Loucy (cell line): ENCODE results near the gene RAD51B.
"Not testable (repeated sequence)": the region's sequence is repeated elsewhere in the genome, so short reads cannot be mapped to it uniquely, and the experiment has no call there.

ENCODE experiments used
- H2AFZ ChIP-seq: fragments of 200-600 bp; sonication (generic); 2 replicates; pipeline ENCODE4 v1.6.0; 2016; ENCODE audit warnings: antibody characterized with exemption, mild to moderate bottlenecking, low read length, moderate library complexity
- H3F3A ChIP-seq: fragments of 200-600 bp; 2 replicates; pipeline ENCODE4 v1.6.0; 2016; ENCODE audit warnings: antibody characterized with exemption, low read depth, mild to moderate bottlenecking
- H3K27me3 ChIP-seq: fragments of 200-600 bp; sonication (generic); 2 replicates; pipeline ENCODE4 v1.6.1; 2014; ENCODE audit warnings: low read length, mild to moderate bottlenecking; ENCODE audit not compliant: insufficient read depth, poor library complexity, severe bottlenecking
- H3K36me3 ChIP-seq: fragments of 200-600 bp; sonication (generic); 2 replicates; pipeline ENCODE4 v1.6.1; 2016; ENCODE audit warnings: low read length; ENCODE audit not compliant: insufficient read depth
- H3K4me1 ChIP-seq: fragments of 200-600 bp; sonication (generic); 2 replicates; pipeline ENCODE4 v1.5.1; 2014; ENCODE audit warnings: low read length, mild to moderate bottlenecking; ENCODE audit not compliant: insufficient read depth, poor library complexity, severe bottlenecking
- H3K4me2 ChIP-seq: fragments of 200-600 bp; sonication (generic); 2 replicates; pipeline ENCODE4 v1.6.0; 2014; ENCODE audit warnings: antibody characterized with exemption, low read length, low read depth, mild to moderate bottlenecking; ENCODE audit not compliant: poor library complexity, severe bottlenecking
- H3K4me3 ChIP-seq: fragments of 200-600 bp; sonication (generic); 2 replicates; pipeline ENCODE4 v1.5.1; 2014; ENCODE audit warnings: low read length, mild to moderate bottlenecking, mixed read lengths; ENCODE audit not compliant: poor library complexity, severe bottlenecking
- H3K79me2 ChIP-seq: fragments of 200-600 bp; sonication (generic); 2 replicates; pipeline ENCODE4 v1.6.1; 2014; ENCODE audit warnings: low read length; ENCODE audit not compliant: insufficient read depth
- H3K9ac ChIP-seq: fragments of 200-600 bp; sonication (generic); 2 replicates; pipeline ENCODE4 v1.6.0; 2014; ENCODE audit warnings: mild to moderate bottlenecking, low read depth, low read length, moderate library complexity; ENCODE audit not compliant: poor library complexity, severe bottlenecking
- H3K9me2 ChIP-seq: fragments of 200-600 bp; sonication (generic); replicated peaks from 2 replicates; pipeline ENCODE4 v1.6.1; 2016; ENCODE audit warnings: low read depth, low read length, mixed read lengths
- H3K9me3 ChIP-seq: fragments of 200-600 bp; sonication (generic); 2 replicates; pipeline ENCODE4 v1.6.1; 2014; ENCODE audit warnings: mild to moderate bottlenecking, antibody characterized with exemption, low read length, low read depth; ENCODE audit not compliant: insufficient read depth
- H4K20me1 ChIP-seq: fragments of 200-600 bp; sonication (generic); 2 replicates; pipeline ENCODE4 v1.6.0; 2014; ENCODE audit warnings: antibody characterized with exemption, low read length, mild to moderate bottlenecking; ENCODE audit not compliant: insufficient read depth, poor library complexity, severe bottlenecking
- CTCF ChIP-seq: fragments of 200-600 bp; sonication (generic); conservative IDR thresholded peaks from 2 replicates; pipeline ENCODE4 v1.5.1; 2014; ENCODE audit warnings: mild to moderate bottlenecking, antibody characterized with exemption, low read length
- EZH2phosphoT487 ChIP-seq: fragments of 200-600 bp; IDR thresholded peaks from 2 replicates; pipeline ENCODE4 v1.6.1; 2018; ENCODE audit warnings: antibody characterized with exemption, mild to moderate bottlenecking, moderate library complexity, borderline replicate concordance

RAD51B gene

GRCh38 chr14:68661226-68662225 lies 841.9 kb downstream of the RAD51B start:
- no peaks in the 10 kb centered on the region for H3K9me3 ChIP-seq
- H2AFZ ChIP-seq, result no peak overlapping the region
- H3K27me3 ChIP-seq, result no peaks in the 10 kb centered on the region
- no peaks in the 10 kb centered on the region for H3K36me3 ChIP-seq
- H3K79me2 ChIP-seq, result no peaks in the 10 kb centered on the region
- H3K4me2 ChIP-seq, result no peak overlapping the region
- H4K20me1 ChIP-seq, result no peaks in the 10 kb centered on the region
- no peaks in the 10 kb centered on the region for H3F3A ChIP-seq
- peaks cover 10% of the 10 kb centered on the region for H3K4me1 ChIP-seq
- no peak; the same call in 1 of the 2 replicates for TF ChIP-seq CTCF
- no peak for TF ChIP-seq EZH2phosphoT487
- no peaks in the 10 kb centered on the region for H3K9me2 ChIP-seq
- H3K9ac ChIP-seq, result no peak overlapping the region
- no peak overlapping the region for H3K4me3 ChIP-seq

DNA sequence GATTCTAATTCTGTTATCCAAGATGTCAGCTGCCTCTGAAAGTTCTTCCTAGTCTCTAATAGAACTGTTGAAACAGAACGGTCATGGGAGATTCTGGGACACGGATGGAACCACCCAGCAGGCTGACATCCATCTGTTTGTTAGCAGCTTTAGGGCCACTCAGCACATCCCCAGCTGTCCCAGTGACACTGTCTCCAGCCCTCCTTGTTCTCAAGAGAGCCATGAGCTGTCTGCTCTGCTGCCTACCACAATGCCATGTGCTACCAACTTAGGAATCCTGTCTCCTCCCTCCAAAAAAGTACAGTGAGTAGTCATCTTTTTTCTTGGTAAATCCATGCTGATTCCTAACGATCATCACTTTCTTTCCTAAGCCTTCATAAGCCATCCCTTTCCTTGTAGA lies 842.8 kb downstream of the RAD51B start:
- H2AFZ ChIP-seq, result no peak overlapping the region
- TF ChIP-seq EZH2phosphoT487 (no peak), CTCF (no peak)

DNA sequence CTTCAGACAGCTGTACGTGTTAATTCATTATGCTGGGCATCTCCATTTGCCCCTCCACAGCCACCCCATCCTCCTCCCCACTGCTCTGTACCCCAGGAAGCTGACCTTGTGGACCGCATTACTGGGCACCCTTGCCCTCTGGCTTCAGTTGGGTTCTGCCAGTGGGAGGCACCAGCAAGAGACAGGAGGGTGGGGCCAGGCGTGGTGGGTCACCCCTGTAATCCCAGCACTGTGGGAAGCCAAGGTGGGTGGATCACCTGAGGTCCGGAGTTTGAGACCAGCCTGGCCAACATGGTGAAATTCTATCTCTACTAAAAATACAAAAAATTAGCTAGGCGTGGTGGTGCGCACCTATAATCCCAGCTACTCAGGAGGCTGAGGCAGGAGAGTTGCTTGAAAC lies 843.2 kb downstream of the RAD51B start:
- not testable (repeated sequence) for H3K4me3 ChIP-seq, H2AFZ ChIP-seq, H3K9ac ChIP-seq, H4K20me1 ChIP-seq, H3K27me3 ChIP-seq, H3K9me2 ChIP-seq, H3K4me2 ChIP-seq, H3F3A ChIP-seq, H3K36me3 ChIP-seq, H3K9me3 ChIP-seq, H3K79me2 ChIP-seq, H3K4me1 ChIP-seq

More for the DNA sequence above, 842.8 kb downstream of the RAD51B start:
- no peak overlapping the region for H3K9ac ChIP-seq
- H3K36me3 ChIP-seq, result no peaks in the 10 kb centered on the region
- no peaks in the 10 kb centered on the region for H3K27me3 ChIP-seq
- peaks cover 6% of the 10 kb centered on the region for H3K4me1 ChIP-seq
- no peaks in the 10 kb centered on the region for H3K9me3 ChIP-seq
- no peaks in the 10 kb centered on the region for H3F3A ChIP-seq
- no peaks in the 10 kb centered on the region for H4K20me1 ChIP-seq
- no peak overlapping the region for H3K4me3 ChIP-seq
- no peaks in the 10 kb centered on the region for H3K79me2 ChIP-seq
- no peaks in the 10 kb centered on the region for H3K9me2 ChIP-seq
- no peak overlapping the region for H3K4me2 ChIP-seq
